B cell (primary cell): Measurements from ENCODE around the gene ACOT9. TPM values are rescaled to one million over a fixed set of nuclear protein-coding genes. Genes with fewer than 3 reads are reported as not detected.

Experiments
- ATAC-seq: fragments of 200-7000 bp; cut with Tn5 transposase; one replicate; pipeline ENCODE4 v1.10.0; 2021; ENCODE audit warnings: low read depth, mild to moderate bottlenecking, moderate number of reproducible peaks, moderate library complexity
- CTCF ChIA-PET: fragments of 350-600 bp; sonication (Branson Sonifier 250); formaldehyde crosslinking; loops from one replicate; lab custom pipeline; 2021; ENCODE audit warnings: antibody characterized with exemption, inconsistent platforms; lab: Charles Lee
- POLR2A ChIA-PET: fragments of 350-600 bp; sonication (Branson Sonifier 250); formaldehyde crosslinking; loops from one replicate; lab custom pipeline; 2021; ENCODE audit warnings: antibody characterized with exemption; lab: Charles Lee
- DNase-seq: peaks from one replicate; pipeline ENCODE4 v3.0.0; 2013
- H2AFZ ChIP-seq: 2 replicates; pipeline ENCODE4 v1.6.1; 2012; ENCODE audit warnings: mild to moderate bottlenecking, low read depth, low read length; ENCODE audit not compliant: insufficient read depth, poor library complexity, severe bottlenecking
- H3K27ac ChIP-seq, 2 donors: 1 replicate in 1 of 2; 2 replicates in 1 of 2; pipeline ENCODE4 v1.5.1; 2012 to 2013; ENCODE audit warnings: low read length in 2 of 2, mild to moderate bottlenecking in 2 of 2, moderate library complexity in 1 of 2
- H3K27me3 ChIP-seq, 4 experiments: fragments of 200-600 bp in 1 of 4; sonication (generic) in 1 of 4; replicated peaks in 1 of 4; 1 replicate in 2 of 4; 2 replicates in 2 of 4; pipeline versions ENCODE4 v1.6.1 to v1.7.0; 2013 to 2016; ENCODE audit warnings: low read length in 3 of 4, mild to moderate bottlenecking in 2 of 4, mixed read lengths in 1 of 4, moderate library complexity in 1 of 4; ENCODE audit not compliant: insufficient read depth in 4 of 4, control insufficient read depth in 3 of 4; ENCODE audit errors: control extremely low read depth in 1 of 4
- H3K36me3 ChIP-seq, 2 experiments: replicated peaks in 1 of 2; 1 replicate in 1 of 2; 2 replicates in 1 of 2; pipeline versions ENCODE4 v1.6.1 to v1.7.1; 2013; ENCODE audit warnings: low read length in 1 of 2; ENCODE audit not compliant: insufficient read depth in 2 of 2, control insufficient read depth in 1 of 2; ENCODE audit errors: control extremely low read depth in 1 of 2, extremely low read depth in 1 of 2
- H3K4me1 ChIP-seq, 2 donors: fragments of 200-600 bp in 1 of 2; sonication (generic) in 1 of 2; 1 replicate in 1 of 2; 2 replicates in 1 of 2; pipeline versions ENCODE4 v1.5.1 to v1.6.1; 2013 to 2017; ENCODE audit warnings: low read length in 2 of 2; ENCODE audit not compliant: control insufficient read depth in 2 of 2, insufficient read depth in 2 of 2
- H3K4me2 ChIP-seq: replicated peaks from 2 replicates; pipeline ENCODE3; 2012; ENCODE audit warnings: mild to moderate bottlenecking, low read depth, low read length; ENCODE audit not compliant: poor library complexity, severe bottlenecking
- H3K4me3 ChIP-seq, 5 experiments: fragments of 200-600 bp in 1 of 5; sonication (generic) in 1 of 5; 1 replicate in 3 of 5; 2 replicates in 2 of 5; pipeline versions ENCODE4 v1.5.1 to v1.7.0; 2011 to 2016; ENCODE audit warnings: low read length in 4 of 5, mild to moderate bottlenecking in 4 of 5, low read depth in 2 of 5, control low read depth in 1 of 5, moderate library complexity in 1 of 5; ENCODE audit not compliant: insufficient read depth in 1 of 5; ENCODE audit errors: control extremely low read depth in 1 of 5, extremely low read depth in 1 of 5
- H3K79me2 ChIP-seq: fragments of 200-600 bp; sonication (generic); one replicate; pipeline ENCODE4 v1.6.0; 2016; ENCODE audit warnings: low read length; ENCODE audit not compliant: control insufficient read depth, insufficient read depth
- H3K9ac ChIP-seq: fragments of 200-600 bp; sonication (generic); 2 replicates; pipeline ENCODE4 v1.6.1; 2017; ENCODE audit warnings: mild to moderate bottlenecking, low read length, moderate library complexity
- H3K9me3 ChIP-seq, 3 donors: one replicate each; pipeline versions ENCODE4 v1.6.1 to v1.7.1; 2013; ENCODE audit warnings: low read length in 2 of 3; ENCODE audit not compliant: control insufficient read depth in 2 of 3, insufficient read depth in 1 of 3; ENCODE audit errors: control extremely low read depth in 1 of 3
- H4K20me1 ChIP-seq: 2 replicates; pipeline ENCODE4 v1.6.0; 2012; ENCODE audit warnings: mild to moderate bottlenecking, low read length; ENCODE audit not compliant: insufficient read depth, control insufficient read depth, poor library complexity, severe bottlenecking
- H3K27ac Mint-ChIP-seq: one replicate; pipeline ENCODE4 v1.8.0; 2021; ENCODE audit warnings: mixed read lengths
- H3K27me3 Mint-ChIP-seq: one replicate; pipeline ENCODE4 v1.8.0; 2021; ENCODE audit warnings: mixed read lengths
- H3K4me1 Mint-ChIP-seq: one replicate; pipeline ENCODE4 v1.8.0; 2021; ENCODE audit warnings: mixed read lengths
- H3K4me3 Mint-ChIP-seq: one replicate; pipeline ENCODE4 v1.8.0; 2021; ENCODE audit warnings: mixed read lengths
- H3K9me3 Mint-ChIP-seq: one replicate; pipeline ENCODE4 v1.8.0; 2022; ENCODE audit warnings: mixed read lengths; ENCODE audit not compliant: insufficient read depth
- EZH2 ChIP-seq: IDR thresholded peaks from 2 replicates; pipeline ENCODE4 v1.6.1; 2012; ENCODE audit warnings: borderline replicate concordance, low read depth, mild to moderate bottlenecking, moderate library complexity, low read length; ENCODE audit not compliant: insufficient read depth, poor library complexity, severe bottlenecking
- WGBS: methylation state at CpG from one replicate; pipeline ENCODE4 v1.1.5; 2013; ENCODE audit warnings: missing lambda C conversion rate; ENCODE audit not compliant: insufficient coverage; 5-methylcytosine and 5-hydroxymethylcytosine counted together
- intact Hi-C: fragments of 100-400 bp; cut with micrococcal nuclease; formaldehyde crosslinking; loops from one replicate; pipeline ENCODE4 v1.10.0; 2022
- polyA plus RNA-seq: library from polyadenylated mRNA; depleted of rRNA; stranded (reverse); fragments of >200 nt; gene quantifications from 2 replicates; pipeline ENCODE4 v1.2.3, GENCODE V29; 2012
- total RNA-seq, 2 donors: library from RNA; stranded (reverse); fragments of 120-200 nt in 1 of 2; gene quantifications; 1 replicate in 1 of 2; 2 replicates in 1 of 2; pipeline versions ENCODE4 v1.2.3 to v1.2.4, GENCODE V29; 2013 to 2022
- TF ChIP-seq, protein P1 (sequence below): fragments of 200-600 bp; IDR thresholded peaks from one replicate; pipeline ENCODE4 v1.8.0; 2022; ENCODE audit warnings: antibody characterized with exemption, mild to moderate bottlenecking

The ACOT9 gene
- total and polyA plus RNA-seq, 2 donors (not counting 1 experiment from before 2014, with no cell fraction given), result 23.9 to 31.3 TPM

DNA sequence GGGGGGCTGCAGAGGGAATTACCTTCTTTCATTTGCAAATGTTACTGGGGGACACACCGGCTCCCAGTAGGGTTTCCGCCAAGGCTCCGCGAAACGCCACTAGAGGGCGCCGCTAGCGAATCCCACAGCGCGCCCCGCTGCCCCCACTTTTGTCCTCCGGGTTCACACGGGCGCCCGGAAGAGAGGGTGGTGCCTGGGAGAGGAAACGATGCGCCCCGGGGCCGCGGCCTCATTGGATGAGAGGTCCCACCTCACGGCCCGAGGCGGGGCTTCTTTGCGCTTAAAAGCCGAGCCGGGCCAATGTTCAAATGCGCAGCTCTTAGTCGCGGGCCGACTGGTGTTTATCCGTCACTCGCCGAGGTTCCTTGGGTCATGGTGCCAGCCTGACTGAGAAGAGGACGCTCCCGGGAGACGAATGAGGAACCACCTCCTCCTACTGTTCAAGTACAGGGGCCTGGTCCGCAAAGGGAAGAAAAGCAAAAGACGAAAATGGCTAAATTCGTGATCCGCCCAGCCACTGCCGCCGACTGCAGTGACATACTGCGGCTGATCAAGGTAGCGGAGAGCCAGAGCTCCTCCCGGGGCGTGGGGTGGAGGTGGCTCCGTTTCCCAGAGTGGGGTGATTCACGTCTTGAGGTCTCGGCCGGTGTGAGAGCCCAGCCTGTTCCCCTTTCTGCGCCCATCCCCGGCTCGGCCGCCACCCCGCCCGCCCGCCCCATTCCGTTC is 40.0 kb upstream of the ACOT9 start, which contains the start of gene SAT1:
SAT1 (plus strand) TSS at position 311 of the 726 bp plus-strand sequence; CDS start at position 490, 179 bp downstream.
- H3K9ac ChIP-seq, result peak within 1 kb of the TSS; percentile 84
- H3K4me3 Mint-ChIP-seq, result peak within 1 kb of the TSS; percentile 94
- no peaks in the 10 kb centered on the region for H3K27me3 ChIP-seq
- H3K27me3 Mint-ChIP-seq, result no peaks in the 10 kb centered on the region
- H3K9me3 Mint-ChIP-seq, result no peaks in the 10 kb centered on the region
- intact Hi-C loops, result loop anchor here (1.0 to 5.0 kb wide), 5 partner anchors 34 to 699 kb away; partner anchors contain the start of gene APOO
- H3K79me2 ChIP-seq, result peaks cover 15% of the 10 kb centered on the region
- H3K4me3 ChIP-seq, result peak within 1 kb of the TSS; percentile 71 to 92 (median 81)
- 0% methylated on average over 35 of the region's 58 CpGs for WGBS
- peaks cover 32% of the 10 kb centered on the region for H3K4me1 Mint-ChIP-seq
- ATAC-seq, result peak; percentile 88
- no peaks in the 10 kb centered on the region for H3K9me3 ChIP-seq
- DNase-seq, result peak; percentile 95
- CTCF ChIA-PET, result interaction anchor here (0.9 to 4.5 kb wide), 9 partner anchors 9 to 272 kb away, joined by 3 to 64 read pairs (median 4); partner anchors contain the start of genes ACOT9 and EIF2S3
- peaks cover 17 to 37% of the 10 kb centered on the region in 2 donors for H3K4me1 ChIP-seq
- no peak within 1 kb of the TSS for H2AFZ ChIP-seq
- H4K20me1 ChIP-seq, result no peaks in the 10 kb centered on the region
- no peak for TF ChIP-seq EZH2
- TF ChIP-seq, protein P1, sequence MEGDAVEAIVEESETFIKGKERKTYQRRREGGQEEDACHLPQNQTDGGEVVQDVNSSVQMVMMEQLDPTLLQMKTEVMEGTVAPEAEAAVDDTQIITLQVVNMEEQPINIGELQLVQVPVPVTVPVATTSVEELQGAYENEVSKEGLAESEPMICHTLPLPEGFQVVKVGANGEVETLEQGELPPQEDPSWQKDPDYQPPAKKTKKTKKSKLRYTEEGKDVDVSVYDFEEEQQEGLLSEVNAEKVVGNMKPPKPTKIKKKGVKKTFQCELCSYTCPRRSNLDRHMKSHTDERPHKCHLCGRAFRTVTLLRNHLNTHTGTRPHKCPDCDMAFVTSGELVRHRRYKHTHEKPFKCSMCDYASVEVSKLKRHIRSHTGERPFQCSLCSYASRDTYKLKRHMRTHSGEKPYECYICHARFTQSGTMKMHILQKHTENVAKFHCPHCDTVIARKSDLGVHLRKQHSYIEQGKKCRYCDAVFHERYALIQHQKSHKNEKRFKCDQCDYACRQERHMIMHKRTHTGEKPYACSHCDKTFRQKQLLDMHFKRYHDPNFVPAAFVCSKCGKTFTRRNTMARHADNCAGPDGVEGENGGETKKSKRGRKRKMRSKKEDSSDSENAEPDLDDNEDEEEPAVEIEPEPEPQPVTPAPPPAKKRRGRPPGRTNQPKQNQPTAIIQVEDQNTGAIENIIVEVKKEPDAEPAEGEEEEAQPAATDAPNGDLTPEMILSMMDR, result peak; percentile 72
- H3K27ac Mint-ChIP-seq, result peak within 1 kb of the TSS; percentile 98
- POLR2A ChIA-PET, result interaction anchor here (0.6 to 1.9 kb wide), 8 partner anchors 10 to 271 kb away, joined by 4 to 12 read pairs (median 6); partner anchors contain the start of genes APOO, CXorf58, EIF2S3 and PRDX4
- H3K4me2 ChIP-seq, result peak within 1 kb of the TSS; percentile 74
- peak within 1 kb of the TSS; percentile 87 to 92 for H3K27ac ChIP-seq
- H3K36me3 ChIP-seq, result peaks cover 0 to 9% of the 10 kb centered on the region in 2 experiments
